HepG2 (cell line): Measurements from ENCODE around the gene CCDC154. TPM values are rescaled to one million over a fixed set of nuclear protein-coding genes. Genes with fewer than 3 reads are reported as not detected.

Source experiments
- ATAC-seq: fragments of 200-7000 bp; cut with Tn5 transposase; 3 replicates; pipeline ENCODE4 v1.9.1; 2020; ENCODE audit warnings: mild to moderate bottlenecking, moderate library complexity
- BruUV-seq: library from RNA; stranded (reverse); fragments of 400-500 nt; replicated peaks from 2 replicates; lab custom pipeline; 2021; lab: Mats Ljungman, UMichigan
- CTCF ChIA-PET: fragments of 300-600 bp; formaldehyde crosslinking; extraction: SDS; loops from one replicate; lab custom pipeline; 2021; ENCODE audit warnings: low total read pairs, inconsistent platforms, low intra/inter-chr PET ratio; lab: Yijun Ruan, JAX
- POLR2A ChIA-PET: fragments of 350-600 bp; sonication (Branson Sonifier 250); formaldehyde crosslinking; loops from one replicate; lab custom pipeline; 2020; ENCODE audit warnings: antibody characterized with exemption, inconsistent platforms; lab: Yijun Ruan, JAX
- DNase-seq: peaks from one replicate; pipeline ENCODE4 v3.0.0-alpha.2; 2015; ENCODE audit warnings: low spot score
- FAIRE-seq: peaks from 3 replicates; lab custom pipeline; 2011; peaks lifted over from hg19 to GRCh38; lab: Jason Lieb, UNC
- H2AFZ ChIP-seq: one replicate; pipeline ENCODE4 v1.6.1; 2011; ENCODE audit warnings: low read length, inconsistent platforms
- H3K27ac ChIP-seq: fragments of 300-600 bp; 3 replicates; pipeline ENCODE4 v1.8.0; 2011; ENCODE audit warnings: mixed run types, mild to moderate bottlenecking, mixed read lengths, low read length, inconsistent platforms; ENCODE audit not compliant: insufficient read depth; ENCODE audit errors: extremely low read length
- H3K27me3 ChIP-seq, 2 experiments: fragments of 200-600 bp in 1 of 2; 2 replicates in 1 of 2; 3 replicates in 1 of 2; pipeline versions ENCODE4 v1.6.0 to v1.8.0; 2011; ENCODE audit warnings: low read length in 2 of 2, mild to moderate bottlenecking in 2 of 2, moderate library complexity in 2 of 2, inconsistent platforms in 1 of 2; ENCODE audit not compliant: insufficient read depth in 2 of 2, control insufficient read depth in 1 of 2
- H3K36me3 ChIP-seq, 2 experiments: fragments of 200-600 bp in 1 of 2; replicated peaks in 1 of 2; 2 replicates in 1 of 2; 3 replicates in 1 of 2; pipeline versions ENCODE4 v1.5.1 to v1.8.0; 2011; ENCODE audit warnings: low read length in 2 of 2, inconsistent platforms in 1 of 2; ENCODE audit not compliant: insufficient read depth in 2 of 2, control insufficient read depth in 1 of 2
- H3K4me1 ChIP-seq: 2 replicates; pipeline ENCODE4 v1.5.1; 2012; ENCODE audit warnings: low read length, inconsistent platforms; ENCODE audit not compliant: insufficient read depth
- H3K4me2 ChIP-seq: 2 replicates; pipeline ENCODE4 v1.6.0; 2011; ENCODE audit warnings: low read depth, low read length, inconsistent platforms
- H3K4me3 ChIP-seq, 3 experiments: fragments of 200-600 bp in 1 of 3; sonication (generic), shearing (Covaris generic) in 1 of 3; replicated peaks in 1 of 3; 2 replicates each; pipeline ENCODE4 v1.5.1; 2011 to 2016; ENCODE audit warnings: low read length in 3 of 3, inconsistent platforms in 2 of 3, low read depth in 2 of 3, mild to moderate bottlenecking in 2 of 3, control low read depth in 1 of 3, mixed read lengths in 1 of 3; ENCODE audit not compliant: insufficient read depth in 1 of 3
- H3K79me2 ChIP-seq: one replicate; pipeline ENCODE4 v1.6.1; 2011; ENCODE audit warnings: low read length, inconsistent platforms; ENCODE audit not compliant: insufficient read depth
- H3K9ac ChIP-seq: 2 replicates; pipeline ENCODE4 v1.6.0; 2011; ENCODE audit warnings: mild to moderate bottlenecking, low read depth, low read length, inconsistent platforms; ENCODE audit not compliant: insufficient read depth
- H3K9me3 ChIP-seq: 2 replicates; pipeline ENCODE4 v1.5.1; 2012; ENCODE audit warnings: mild to moderate bottlenecking, low read length
- H4K20me1 ChIP-seq: 2 replicates; pipeline ENCODE4 v1.6.0; 2011; ENCODE audit warnings: inconsistent platforms, mild to moderate bottlenecking, low read length, moderate library complexity; ENCODE audit not compliant: insufficient read depth
- ELF1 ChIP-seq: sonication (generic); formaldehyde crosslinking; IDR thresholded peaks from 2 replicates; pipeline ENCODE4 v1.4.0; 2020; ENCODE audit warnings: missing genetic modification reagents
- FOXO1 ChIP-seq: sonication (generic); formaldehyde crosslinking; IDR thresholded peaks from 2 replicates; pipeline ENCODE4 v1.4.0; 2020; ENCODE audit warnings: missing genetic modification reagents
- GFI1 ChIP-seq: sonication (generic); formaldehyde crosslinking; IDR thresholded peaks from 2 replicates; pipeline ENCODE4 v1.5.0; 2020; ENCODE audit warnings: missing genetic modification reagents, mild to moderate bottlenecking, borderline replicate concordance
- THYN1 ChIP-seq: sonication (generic); formaldehyde crosslinking; IDR thresholded peaks from 2 replicates; pipeline ENCODE4 v1.8.1; 2023; ENCODE audit warnings: low read depth, mild to moderate bottlenecking, moderate library complexity, missing genetic modification reagents, borderline replicate concordance
- ZBTB1 ChIP-seq: sonication (generic); formaldehyde crosslinking; IDR thresholded peaks from 2 replicates; pipeline ENCODE4 v1.4.0; 2020; ENCODE audit warnings: missing genetic modification reagents, borderline replicate concordance
- ZNF615 ChIP-seq: sonication (generic); formaldehyde crosslinking; IDR thresholded peaks from 2 replicates; pipeline ENCODE4 v1.5.0; 2020; ENCODE audit warnings: mild to moderate bottlenecking, missing genetic modification reagents, borderline replicate concordance
- ZNF777 ChIP-seq: sonication (generic); formaldehyde crosslinking; IDR thresholded peaks from 2 replicates; pipeline ENCODE4 v1.4.0; 2020; ENCODE audit warnings: missing genetic modification reagents
- WGBS: methylation state at CpG from one replicate; pipeline ENCODE4 v1.1.6; 2017; ENCODE audit warnings: low lambda C conversion rate; 5-methylcytosine and 5-hydroxymethylcytosine counted together
- in situ Hi-C: cut with HindIII; loops from 2 replicates; pipeline ENCODE4 v1.10.0; 2017; ENCODE audit warnings: low pct_unique_long_range_greater_than_20kb; ENCODE audit not compliant: extremely low pct_ligation_motif_present
- intact Hi-C: fragments of 100-400 bp; cut with micrococcal nuclease; formaldehyde crosslinking; loops from one replicate; pipeline ENCODE4 v1.10.0; 2022; ENCODE audit not compliant: unreplicated experiment
- polyA plus RNA-seq, 8 experiments: library from polyadenylated mRNA; depleted of rRNA in 3 of 8; stranded (reverse) in 7 of 8; unstranded in 1 of 8; fragments of >200 nt; fragmentation: Illumina TruSeq in 4 of 8; extraction: Trizol in 4 of 8; gene quantifications; 2 replicates each; pipeline versions ENCODE4 v1.2.1 to v1.2.3, GENCODE V29; 2011 to 2016; ENCODE audit warnings: low read depth in 4 of 8, missing spikeins in 1 of 8, mixed read lengths in 1 of 8; ENCODE audit not compliant: insufficient read depth in 1 of 8
- total RNA-seq, 5 experiments: library from RNA; depleted of rRNA; stranded (reverse); fragments of >200 nt; fragmentation: Illumina TruSeq; extraction: Trizol; gene quantifications; 2 replicates each; pipeline ENCODE4 v1.2.3, GENCODE V29; 2016; ENCODE audit warnings: low read depth in 1 of 5
- TF ChIP-seq, protein P1 (sequence below): sonication (generic); formaldehyde crosslinking; IDR thresholded peaks from 2 replicates; pipeline ENCODE4 v1.5.0; 2020; ENCODE audit warnings: mild to moderate bottlenecking, low read depth, missing genetic modification reagents, borderline replicate concordance
- TF ChIP-seq, protein P2 (sequence below): sonication (generic); formaldehyde crosslinking; IDR thresholded peaks from 2 replicates; pipeline ENCODE4 v1.4.0; 2020; ENCODE audit warnings: mild to moderate bottlenecking, missing genetic modification reagents
- TF ChIP-seq, protein P3 (sequence below): sonication (generic); formaldehyde crosslinking; IDR thresholded peaks from 2 replicates; pipeline ENCODE4 v1.4.0; 2020; ENCODE audit warnings: missing genetic modification reagents
- TF ChIP-seq, protein P4 (sequence below): sonication (generic); formaldehyde crosslinking; IDR thresholded peaks from 2 replicates; pipeline ENCODE4 v1.8.1; 2023; ENCODE audit warnings: mild to moderate bottlenecking, missing genetic modification reagents
- TF ChIP-seq, protein P5 (sequence below): sonication (generic); formaldehyde crosslinking; IDR thresholded peaks from 2 replicates; pipeline ENCODE4 v1.4.0; 2020; ENCODE audit warnings: missing genetic modification reagents

The CCDC154 gene
- total and polyA plus RNA-seq, 2 of the 13 experiments (the other 11 are each of a cell fraction or from before 2014, with no cell fraction given) = 0.92 to 1.5 TPM

DNA sequence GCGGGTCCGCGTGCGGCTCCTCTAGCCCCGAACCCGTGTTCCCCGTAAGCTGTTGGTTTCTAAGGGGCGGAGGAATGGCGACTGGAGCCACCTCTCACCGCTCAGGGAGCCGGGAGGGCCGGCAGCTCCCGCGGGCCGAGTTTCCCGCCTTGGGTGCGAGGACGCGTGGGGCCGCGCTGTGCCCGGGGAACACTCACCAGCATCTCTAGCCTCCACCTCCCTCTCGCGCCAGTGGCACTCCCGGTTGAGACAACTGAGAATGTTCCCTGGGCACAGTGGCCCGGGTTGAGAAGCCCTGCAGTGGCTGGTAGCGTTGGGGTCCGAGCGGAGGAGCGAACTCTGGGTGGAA lies 49.4 kb upstream of the CCDC154 start:
- DNase-seq = no peak
- peak overlapping the region; percentile 75 for H3K4me2 ChIP-seq
- ChIA-PET CTCF (no interaction called here), POLR2A (interaction anchor here (2.2 kb wide), 2 partner anchors 11 to 213 kb away, joined by 4 to 5 read pairs; partner anchors contain the start of gene MAPK8IP3)
- H3K9ac ChIP-seq = peak overlapping the region; percentile 96
- no peaks in the 10 kb centered on the region for H3K9me3 ChIP-seq
- TSS peak; percentile 79 for BruUV-seq
- H3K4me1 ChIP-seq = peaks cover 30% of the 10 kb centered on the region
- peaks cover 3% of the 10 kb centered on the region for H3K79me2 ChIP-seq
- no peaks in the 10 kb centered on the region for H4K20me1 ChIP-seq
- intact Hi-C loops (no loop called here), in situ Hi-C loops (no loop called here)
- H3K27ac ChIP-seq = peak overlapping the region; percentile 87
- peaks cover 2 to 15% of the 10 kb centered on the region in 2 experiments; a peak in 2 of 5 replicates for H3K36me3 ChIP-seq
- peak; percentile 26 for ATAC-seq
- no peak overlapping the region for H2AFZ ChIP-seq
- FAIRE-seq = no peak
- peaks cover 2 to 10% of the 10 kb centered on the region in 2 experiments; a peak in 2 of 5 replicates for H3K27me3 ChIP-seq
- peak overlapping the region; percentile 89 to 95 (median 95) for H3K4me3 ChIP-seq
- 2% methylated on average over 8 of the region's 30 CpGs for WGBS
- TF ChIP-seq GFI1 = peak; percentile 4; the same call in 1 of the 2 replicates
- TF ChIP-seq, protein P1, sequence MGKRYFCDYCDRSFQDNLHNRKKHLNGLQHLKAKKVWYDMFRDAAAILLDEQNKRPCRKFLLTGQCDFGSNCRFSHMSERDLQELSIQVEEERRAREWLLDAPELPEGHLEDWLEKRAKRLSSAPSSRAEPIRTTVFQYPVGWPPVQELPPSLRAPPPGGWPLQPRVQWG (CRISPR knock-in tag) = no peak
- TF ChIP-seq ZNF615 (CRISPR knock-in tag) = no peak
- TF ChIP-seq, protein P2, sequence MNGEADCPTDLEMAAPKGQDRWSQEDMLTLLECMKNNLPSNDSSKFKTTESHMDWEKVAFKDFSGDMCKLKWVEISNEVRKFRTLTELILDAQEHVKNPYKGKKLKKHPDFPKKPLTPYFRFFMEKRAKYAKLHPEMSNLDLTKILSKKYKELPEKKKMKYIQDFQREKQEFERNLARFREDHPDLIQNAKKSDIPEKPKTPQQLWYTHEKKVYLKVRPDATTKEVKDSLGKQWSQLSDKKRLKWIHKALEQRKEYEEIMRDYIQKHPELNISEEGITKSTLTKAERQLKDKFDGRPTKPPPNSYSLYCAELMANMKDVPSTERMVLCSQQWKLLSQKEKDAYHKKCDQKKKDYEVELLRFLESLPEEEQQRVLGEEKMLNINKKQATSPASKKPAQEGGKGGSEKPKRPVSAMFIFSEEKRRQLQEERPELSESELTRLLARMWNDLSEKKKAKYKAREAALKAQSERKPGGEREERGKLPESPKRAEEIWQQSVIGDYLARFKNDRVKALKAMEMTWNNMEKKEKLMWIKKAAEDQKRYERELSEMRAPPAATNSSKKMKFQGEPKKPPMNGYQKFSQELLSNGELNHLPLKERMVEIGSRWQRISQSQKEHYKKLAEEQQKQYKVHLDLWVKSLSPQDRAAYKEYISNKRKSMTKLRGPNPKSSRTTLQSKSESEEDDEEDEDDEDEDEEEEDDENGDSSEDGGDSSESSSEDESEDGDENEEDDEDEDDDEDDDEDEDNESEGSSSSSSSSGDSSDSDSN (CRISPR knock-in tag) = 0 out of 2 replicates have a peak, but pooled peaks have one; percentile 25
- no peak for TF ChIP-seq THYN1 (CRISPR knock-in tag)
- peak; percentile 12; the same call in 1 of the 2 replicates for TF ChIP-seq ZNF777 (CRISPR knock-in tag)
- TF ChIP-seq, protein P3, sequence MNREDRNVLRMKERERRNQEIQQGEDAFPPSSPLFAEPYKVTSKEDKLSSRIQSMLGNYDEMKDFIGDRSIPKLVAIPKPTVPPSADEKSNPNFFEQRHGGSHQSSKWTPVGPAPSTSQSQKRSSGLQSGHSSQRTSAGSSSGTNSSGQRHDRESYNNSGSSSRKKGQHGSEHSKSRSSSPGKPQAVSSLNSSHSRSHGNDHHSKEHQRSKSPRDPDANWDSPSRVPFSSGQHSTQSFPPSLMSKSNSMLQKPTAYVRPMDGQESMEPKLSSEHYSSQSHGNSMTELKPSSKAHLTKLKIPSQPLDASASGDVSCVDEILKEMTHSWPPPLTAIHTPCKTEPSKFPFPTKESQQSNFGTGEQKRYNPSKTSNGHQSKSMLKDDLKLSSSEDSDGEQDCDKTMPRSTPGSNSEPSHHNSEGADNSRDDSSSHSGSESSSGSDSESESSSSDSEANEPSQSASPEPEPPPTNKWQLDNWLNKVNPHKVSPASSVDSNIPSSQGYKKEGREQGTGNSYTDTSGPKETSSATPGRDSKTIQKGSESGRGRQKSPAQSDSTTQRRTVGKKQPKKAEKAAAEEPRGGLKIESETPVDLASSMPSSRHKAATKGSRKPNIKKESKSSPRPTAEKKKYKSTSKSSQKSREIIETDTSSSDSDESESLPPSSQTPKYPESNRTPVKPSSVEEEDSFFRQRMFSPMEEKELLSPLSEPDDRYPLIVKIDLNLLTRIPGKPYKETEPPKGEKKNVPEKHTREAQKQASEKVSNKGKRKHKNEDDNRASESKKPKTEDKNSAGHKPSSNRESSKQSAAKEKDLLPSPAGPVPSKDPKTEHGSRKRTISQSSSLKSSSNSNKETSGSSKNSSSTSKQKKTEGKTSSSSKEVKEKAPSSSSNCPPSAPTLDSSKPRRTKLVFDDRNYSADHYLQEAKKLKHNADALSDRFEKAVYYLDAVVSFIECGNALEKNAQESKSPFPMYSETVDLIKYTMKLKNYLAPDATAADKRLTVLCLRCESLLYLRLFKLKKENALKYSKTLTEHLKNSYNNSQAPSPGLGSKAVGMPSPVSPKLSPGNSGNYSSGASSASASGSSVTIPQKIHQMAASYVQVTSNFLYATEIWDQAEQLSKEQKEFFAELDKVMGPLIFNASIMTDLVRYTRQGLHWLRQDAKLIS (CRISPR knock-in tag) = no peak
- TF ChIP-seq ZBTB1 (CRISPR knock-in tag) = no peak
- TF ChIP-seq ELF1 (CRISPR knock-in tag) = no peak
- no peak for TF ChIP-seq FOXO1 (CRISPR knock-in tag)
- TF ChIP-seq, protein P4, sequence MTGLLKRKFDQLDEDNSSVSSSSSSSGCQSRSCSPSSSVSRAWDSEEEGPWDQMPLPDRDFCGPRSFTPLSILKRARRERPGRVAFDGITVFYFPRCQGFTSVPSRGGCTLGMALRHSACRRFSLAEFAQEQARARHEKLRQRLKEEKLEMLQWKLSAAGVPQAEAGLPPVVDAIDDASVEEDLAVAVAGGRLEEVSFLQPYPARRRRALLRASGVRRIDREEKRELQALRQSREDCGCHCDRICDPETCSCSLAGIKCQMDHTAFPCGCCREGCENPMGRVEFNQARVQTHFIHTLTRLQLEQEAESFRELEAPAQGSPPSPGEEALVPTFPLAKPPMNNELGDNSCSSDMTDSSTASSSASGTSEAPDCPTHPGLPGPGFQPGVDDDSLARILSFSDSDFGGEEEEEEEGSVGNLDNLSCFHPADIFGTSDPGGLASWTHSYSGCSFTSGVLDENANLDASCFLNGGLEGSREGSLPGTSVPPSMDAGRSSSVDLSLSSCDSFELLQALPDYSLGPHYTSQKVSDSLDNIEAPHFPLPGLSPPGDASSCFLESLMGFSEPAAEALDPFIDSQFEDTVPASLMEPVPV (CRISPR knock-in tag) = 0 out of 2 replicates have a peak, but pooled peaks have one; percentile 39
- TF ChIP-seq, protein P5, sequence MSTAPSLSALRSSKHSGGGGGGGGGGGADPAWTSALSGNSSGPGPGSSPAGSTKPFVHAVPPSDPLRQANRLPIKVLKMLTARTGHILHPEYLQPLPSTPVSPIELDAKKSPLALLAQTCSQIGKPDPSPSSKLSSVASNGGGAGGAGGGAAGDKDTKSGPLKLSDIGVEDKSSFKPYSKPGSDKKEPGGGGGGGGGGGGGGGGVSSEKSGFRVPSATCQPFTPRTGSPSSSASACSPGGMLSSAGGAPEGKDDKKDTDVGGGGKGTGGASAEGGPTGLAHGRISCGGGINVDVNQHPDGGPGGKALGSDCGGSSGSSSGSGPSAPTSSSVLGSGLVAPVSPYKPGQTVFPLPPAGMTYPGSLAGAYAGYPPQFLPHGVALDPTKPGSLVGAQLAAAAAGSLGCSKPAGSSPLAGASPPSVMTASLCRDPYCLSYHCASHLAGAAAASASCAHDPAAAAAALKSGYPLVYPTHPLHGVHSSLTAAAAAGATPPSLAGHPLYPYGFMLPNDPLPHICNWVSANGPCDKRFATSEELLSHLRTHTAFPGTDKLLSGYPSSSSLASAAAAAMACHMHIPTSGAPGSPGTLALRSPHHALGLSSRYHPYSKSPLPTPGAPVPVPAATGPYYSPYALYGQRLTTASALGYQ (CRISPR knock-in tag) = 0 out of 2 replicates have a peak, but pooled peaks have one; percentile 1
